CD4-positive, CD25-positive, alpha-beta regulatory T cell (primary cell): ENCODE data around the gene OPRD1. TPM values are rescaled to one million over a fixed set of nuclear protein-coding genes. Genes with fewer than 3 reads are reported as not detected.
"Not testable (repeated sequence)": the region's sequence is repeated elsewhere in the genome, so short reads cannot be mapped to it uniquely, and the experiment has no call there.

Experiments used
- ATAC-seq, 2 donors: fragments of 150-1000 bp; cut with Tn5 transposase; one replicate each; pipeline ENCODE4 v1.10.0; 2021; ENCODE audit warnings: low read depth in 2 of 2, moderate number of reproducible peaks in 2 of 2, moderate library complexity in 1 of 2
- DNase-seq, 3 donors: peaks; one replicate each; pipeline versions ENCODE4 v3.0.0 to v3.0.0-alpha.2; 2012 to 2022; ENCODE audit warnings: mixed read lengths in 1 of 3
- H3K27ac ChIP-seq: one replicate; pipeline ENCODE4 v1.7.0; 2013; ENCODE audit warnings: mild to moderate bottlenecking, low read length; ENCODE audit not compliant: insufficient read depth, poor library complexity, severe bottlenecking
- H3K27me3 ChIP-seq: one replicate; pipeline ENCODE4 v1.7.0; 2013; ENCODE audit warnings: low read length; ENCODE audit not compliant: control insufficient read depth, insufficient read depth
- H3K36me3 ChIP-seq: one replicate; pipeline ENCODE4 v1.7.0; 2013; ENCODE audit warnings: mild to moderate bottlenecking, low read length, moderate library complexity; ENCODE audit not compliant: control insufficient read depth, insufficient read depth
- H3K4me1 ChIP-seq: 2 replicates; pipeline ENCODE4 v1.7.0; 2013; ENCODE audit warnings: mild to moderate bottlenecking, low read length; ENCODE audit not compliant: insufficient read depth, control insufficient read depth, poor library complexity, severe bottlenecking
- H3K4me3 ChIP-seq: one replicate; pipeline ENCODE4 v1.7.0; 2013; ENCODE audit warnings: low read depth, mild to moderate bottlenecking, low read length, moderate library complexity
- H3K9me3 ChIP-seq, 2 experiments: 1 replicate in 1 of 2; 2 replicates in 1 of 2; pipeline ENCODE4 v1.7.0; 2013; ENCODE audit warnings: low read length in 2 of 2, mild to moderate bottlenecking in 1 of 2, moderate library complexity in 1 of 2; ENCODE audit not compliant: control insufficient read depth in 2 of 2
- H3K27ac Mint-ChIP-seq, 3 donors: one replicate each; pipeline ENCODE4 v1.8.0; 2020 to 2022; ENCODE audit warnings: mild to moderate bottlenecking in 3 of 3, mixed read lengths in 3 of 3, moderate library complexity in 2 of 3
- H3K27me3 Mint-ChIP-seq: one replicate; pipeline ENCODE4 v1.8.0; 2022; ENCODE audit warnings: mild to moderate bottlenecking, mixed read lengths
- H3K36me3 Mint-ChIP-seq: one replicate; pipeline ENCODE4 v1.8.0; 2020; ENCODE audit warnings: mixed read lengths
- H3K4me1 Mint-ChIP-seq, 4 donors: one replicate each; pipeline ENCODE4 v1.8.0; 2020 to 2022; ENCODE audit warnings: mixed read lengths in 4 of 4, mild to moderate bottlenecking in 1 of 4
- H3K4me3 Mint-ChIP-seq, 4 donors: one replicate each; pipeline ENCODE4 v1.8.0; 2020 to 2022; ENCODE audit warnings: mild to moderate bottlenecking in 4 of 4, mixed read lengths in 4 of 4, moderate library complexity in 3 of 4
- H3K9me3 Mint-ChIP-seq, 7 donors: one replicate each; pipeline ENCODE4 v1.8.0; 2020 to 2022; ENCODE audit warnings: mixed read lengths in 7 of 7, mild to moderate bottlenecking in 3 of 7, moderate library complexity in 2 of 7
- polyA plus RNA-seq, 4 donors: library from polyadenylated mRNA; unstranded; fragments of 300-500 nt; fragmentation: Illumina TruSeq; gene quantifications; one replicate each; pipeline ENCODE4 v1.2.3, GENCODE V29; 2021
- total RNA-seq: library from RNA; stranded (reverse); gene quantifications from one replicate; pipeline ENCODE4 v1.2.3, GENCODE V29; 2022

OPRD1 gene
- total and polyA plus RNA-seq, 5 donors from 2014 or later, result 0.02 TPM; not detected in 4

DNA sequence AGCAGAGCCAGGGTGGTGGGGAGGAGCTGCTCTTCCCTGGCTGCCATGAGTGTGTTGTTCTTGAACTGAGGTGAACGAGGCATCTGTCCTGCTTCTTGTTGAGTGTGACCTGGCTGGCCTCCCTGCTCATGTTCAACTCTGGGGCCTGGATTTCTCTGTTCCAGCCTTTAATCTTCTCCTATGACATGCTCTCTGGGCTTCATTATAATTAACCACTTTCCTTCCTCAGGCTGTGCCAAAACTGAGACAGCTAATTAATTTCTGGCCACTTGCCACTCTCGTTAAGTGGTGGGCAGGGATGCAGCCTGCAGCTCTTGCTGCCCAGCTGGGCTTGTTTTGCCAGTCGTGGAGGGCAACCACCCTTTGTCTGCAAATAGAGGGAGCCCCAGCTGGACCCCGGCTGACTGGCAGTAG lies 23.3 kb downstream of the OPRD1 start:
- H3K9me3 Mint-ChIP-seq, result peaks cover 0 to under 1% (median 0%) of the 10 kb centered on the region in 7 donors
- no peaks in the 10 kb centered on the region for H3K4me1 ChIP-seq
- H3K4me3 ChIP-seq, result no peak overlapping the region
- ATAC-seq, result no peak
- no peaks in the 10 kb centered on the region for H3K27me3 ChIP-seq
- DNase-seq, result no peak
- no peaks in the 10 kb centered on the region for H3K9me3 ChIP-seq
- H3K4me1 Mint-ChIP-seq, result peaks cover 0 to 4% (median 0%) of the 10 kb centered on the region in 4 donors
- H3K27ac Mint-ChIP-seq, result no peak overlapping the region
- peaks cover 25% of the 10 kb centered on the region for H3K27me3 Mint-ChIP-seq
- no peaks in the 10 kb centered on the region for H3K36me3 ChIP-seq
- no peaks in the 10 kb centered on the region for H3K36me3 Mint-ChIP-seq
- H3K27ac ChIP-seq, result no peak overlapping the region
- no peak overlapping the region for H3K4me3 Mint-ChIP-seq

DNA sequence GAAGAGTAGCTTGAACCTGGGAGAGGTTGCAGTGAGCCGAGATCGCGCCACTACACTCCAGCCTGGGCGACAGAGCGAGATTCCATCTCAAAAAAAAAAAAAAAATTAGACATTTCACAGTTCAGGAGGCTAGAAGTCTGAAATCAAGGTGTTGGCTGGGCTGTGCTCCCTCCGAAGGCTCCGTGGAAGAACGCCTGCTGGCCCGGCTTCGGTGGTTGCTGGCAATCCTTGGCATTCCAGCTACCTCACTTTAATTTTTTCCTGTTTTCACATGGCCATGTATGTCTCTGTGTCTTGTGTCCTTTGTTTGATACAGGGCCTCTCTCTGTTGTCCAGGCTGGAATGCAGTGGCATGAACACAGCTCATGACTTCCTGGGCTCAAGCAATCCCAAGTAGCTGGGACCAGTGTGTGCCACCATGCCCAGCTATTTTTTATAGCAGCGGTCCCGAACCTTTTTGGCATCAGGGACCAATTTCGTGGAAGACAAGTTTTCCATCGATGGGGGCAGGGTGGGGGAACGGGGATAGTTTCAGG lies 24.5 kb downstream of the OPRD1 start:
- Histone ChIP-seq H3K4me1 (no peaks in the 10 kb centered on the region), H3K9me3 (no peaks in the 10 kb centered on the region), H3K4me3 (no peak overlapping the region), H3K36me3 (no peaks in the 10 kb centered on the region), H3K27me3 (no peaks in the 10 kb centered on the region), H3K27ac (no peak overlapping the region)
- peaks cover 0 to 3% (median 0%) of the 10 kb centered on the region in 7 donors for H3K9me3 Mint-ChIP-seq
- no peak overlapping the region for H3K4me3 Mint-ChIP-seq
- no peak overlapping the region for H3K27ac Mint-ChIP-seq
- DNase-seq (no peak), ATAC-seq (no peak)
- peaks cover 0 to 4% (median 0%) of the 10 kb centered on the region in 4 donors for H3K4me1 Mint-ChIP-seq
- peaks cover 28% of the 10 kb centered on the region for H3K27me3 Mint-ChIP-seq
- no peaks in the 10 kb centered on the region for H3K36me3 Mint-ChIP-seq

DNA sequence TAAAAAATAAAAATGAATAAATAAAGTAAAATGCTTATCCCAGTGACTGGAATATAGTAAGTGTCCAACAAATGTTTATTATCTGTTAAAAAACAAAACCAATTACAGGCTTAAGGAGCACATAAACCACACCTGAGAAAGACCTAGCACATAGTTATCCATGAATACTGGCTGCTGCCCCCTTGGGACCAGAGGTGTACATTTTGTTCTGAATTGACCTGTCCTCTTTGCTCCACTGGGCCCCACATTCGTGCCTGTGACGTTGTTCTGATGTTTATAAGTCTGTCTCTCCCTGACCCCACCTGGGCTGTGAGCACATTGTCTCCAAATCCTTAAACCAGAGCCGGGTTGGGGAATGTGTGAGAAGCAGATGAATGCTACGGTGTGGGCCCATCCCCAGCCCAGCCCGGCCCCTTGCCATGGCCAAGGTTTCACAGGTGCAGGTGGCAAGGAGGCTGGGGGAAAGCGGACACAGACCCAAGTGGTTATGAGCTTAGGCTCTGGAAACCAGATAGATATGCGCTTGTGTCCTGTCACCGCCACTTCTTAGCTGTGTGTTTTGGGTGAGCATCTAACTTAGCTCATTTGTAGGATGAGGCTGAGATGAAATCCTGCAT lies 29.1 kb downstream of the OPRD1 start:
- H3K27ac ChIP-seq, result no peak overlapping the region
- H3K4me3 Mint-ChIP-seq, result no peak overlapping the region
- H3K9me3 ChIP-seq, result no peaks in the 10 kb centered on the region
- no peaks in the 10 kb centered on the region for H3K36me3 ChIP-seq
- no peaks in the 10 kb centered on the region for H3K27me3 ChIP-seq
- ATAC-seq (no peak), DNase-seq (no peak)
- no peaks in the 10 kb centered on the region for H3K36me3 Mint-ChIP-seq
- no peak overlapping the region for H3K27ac Mint-ChIP-seq
- H3K27me3 Mint-ChIP-seq, result peaks cover 23% of the 10 kb centered on the region
- no peak overlapping the region for H3K4me3 ChIP-seq
- H3K4me1 ChIP-seq, result no peaks in the 10 kb centered on the region
- peaks cover 0 to 6% (median under 1%) of the 10 kb centered on the region in 4 donors for H3K4me1 Mint-ChIP-seq
- peaks cover 0 to 3% (median 0%) of the 10 kb centered on the region in 7 donors for H3K9me3 Mint-ChIP-seq

DNA sequence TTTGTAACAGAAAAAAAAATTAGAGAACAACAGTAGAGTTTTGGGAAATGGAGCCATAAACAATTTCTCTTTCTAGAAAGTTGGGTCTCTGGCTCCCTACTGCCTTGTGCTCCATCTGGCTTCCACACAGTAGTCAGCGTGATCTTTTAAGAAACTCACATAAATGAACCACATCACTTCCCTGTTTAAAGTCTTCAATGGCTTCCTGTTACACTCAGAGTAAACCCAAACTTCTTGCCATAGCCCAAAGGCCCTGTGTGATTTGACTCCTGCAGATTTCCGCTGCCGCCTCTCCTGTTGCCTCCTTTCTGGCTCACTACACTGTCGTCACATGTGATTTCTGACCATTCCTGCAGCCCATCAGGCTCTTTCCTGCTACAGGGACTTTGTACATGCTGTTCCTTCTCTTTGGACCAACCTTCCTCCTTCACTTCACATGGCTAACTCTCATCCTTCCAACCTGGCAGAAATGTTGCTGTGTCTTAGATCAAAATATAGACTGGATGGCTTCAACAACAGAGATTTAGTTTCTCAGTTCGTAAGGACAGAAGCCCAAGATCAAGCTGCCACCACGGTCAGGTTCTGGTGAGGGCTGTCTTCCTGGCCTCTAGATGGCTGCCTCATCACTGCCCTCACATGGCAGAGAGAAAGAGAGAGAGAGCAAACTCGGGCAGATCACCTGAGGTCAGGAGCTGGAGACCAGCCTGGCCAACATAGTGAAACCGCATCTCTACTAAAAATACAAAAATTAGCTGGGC lies 34.0 kb downstream of the OPRD1 start:
- no peaks in the 10 kb centered on the region for H3K36me3 Mint-ChIP-seq
- Histone ChIP-seq H3K4me3 (no peak overlapping the region), H3K4me1 (no peaks in the 10 kb centered on the region), H3K27ac (no peak overlapping the region), H3K9me3 (no peaks in the 10 kb centered on the region), H3K27me3 (no peaks in the 10 kb centered on the region), H3K36me3 (no peaks in the 10 kb centered on the region)
- H3K9me3 Mint-ChIP-seq, result peaks cover 0 to 2% (median 0%) of the 10 kb centered on the region in 7 donors
- ATAC-seq (no peak), DNase-seq (peak in 1 of 3 donors; percentile 17)
- H3K4me1 Mint-ChIP-seq, result peaks cover 0 to 8% (median 1%) of the 10 kb centered on the region in 4 donors
- peaks cover 7% of the 10 kb centered on the region for H3K27me3 Mint-ChIP-seq
- peak overlapping the region in 2 of 3 donors; percentile 3 to 66 for H3K27ac Mint-ChIP-seq
- no peak overlapping the region for H3K4me3 Mint-ChIP-seq

DNA sequence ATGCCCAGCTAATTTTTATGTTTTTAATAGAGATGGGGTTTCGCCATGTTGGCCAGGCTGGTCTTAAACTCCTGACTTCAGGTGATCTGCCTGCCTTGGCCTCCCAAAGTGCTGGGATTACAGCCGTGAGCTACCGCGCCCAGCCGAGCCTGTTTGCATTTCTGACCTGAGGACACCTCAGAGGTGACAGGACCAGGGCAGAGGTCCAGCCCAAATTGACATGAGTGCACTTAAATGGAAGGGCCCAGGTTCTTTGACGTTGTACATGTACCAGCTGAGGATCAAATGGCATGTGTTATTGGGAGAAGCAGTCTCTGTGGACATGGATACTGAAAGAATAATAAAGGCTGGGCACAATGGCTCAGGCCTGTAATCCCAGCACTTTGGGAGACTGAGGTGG lies 35.2 kb downstream of the OPRD1 start:
- not testable (repeated sequence) for H3K27ac Mint-ChIP-seq, H3K4me3 Mint-ChIP-seq, H3K9me3 Mint-ChIP-seq, ATAC-seq, H3K9me3 ChIP-seq, DNase-seq, H3K27me3 Mint-ChIP-seq, H3K4me1 Mint-ChIP-seq, H3K36me3 ChIP-seq, H3K4me3 ChIP-seq, H3K4me1 ChIP-seq, H3K36me3 Mint-ChIP-seq, H3K27ac ChIP-seq, H3K27me3 ChIP-seq

DNA sequence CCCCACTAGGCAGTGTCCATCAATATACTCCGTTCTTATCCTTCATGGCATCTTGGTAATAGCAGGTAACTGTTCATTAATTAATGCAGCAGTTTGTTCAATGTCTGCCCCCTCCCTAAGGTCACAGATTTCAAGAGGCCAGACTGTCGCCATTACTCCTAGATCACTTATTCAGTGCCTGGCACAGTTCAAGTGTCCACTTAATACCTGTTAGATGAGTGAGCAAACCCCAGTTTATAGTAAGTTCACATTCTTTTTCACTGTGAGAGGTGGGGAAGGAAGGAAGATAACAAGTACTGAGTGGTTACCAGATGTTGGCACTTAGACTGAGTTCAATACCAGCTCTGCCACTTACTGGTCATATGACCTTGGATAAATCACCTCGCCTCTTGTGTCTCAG lies 36.4 kb downstream of the OPRD1 start:
- no peaks in the 10 kb centered on the region for H3K9me3 ChIP-seq
- H3K27ac Mint-ChIP-seq, result no peak overlapping the region
- no peak for ATAC-seq

DNA sequence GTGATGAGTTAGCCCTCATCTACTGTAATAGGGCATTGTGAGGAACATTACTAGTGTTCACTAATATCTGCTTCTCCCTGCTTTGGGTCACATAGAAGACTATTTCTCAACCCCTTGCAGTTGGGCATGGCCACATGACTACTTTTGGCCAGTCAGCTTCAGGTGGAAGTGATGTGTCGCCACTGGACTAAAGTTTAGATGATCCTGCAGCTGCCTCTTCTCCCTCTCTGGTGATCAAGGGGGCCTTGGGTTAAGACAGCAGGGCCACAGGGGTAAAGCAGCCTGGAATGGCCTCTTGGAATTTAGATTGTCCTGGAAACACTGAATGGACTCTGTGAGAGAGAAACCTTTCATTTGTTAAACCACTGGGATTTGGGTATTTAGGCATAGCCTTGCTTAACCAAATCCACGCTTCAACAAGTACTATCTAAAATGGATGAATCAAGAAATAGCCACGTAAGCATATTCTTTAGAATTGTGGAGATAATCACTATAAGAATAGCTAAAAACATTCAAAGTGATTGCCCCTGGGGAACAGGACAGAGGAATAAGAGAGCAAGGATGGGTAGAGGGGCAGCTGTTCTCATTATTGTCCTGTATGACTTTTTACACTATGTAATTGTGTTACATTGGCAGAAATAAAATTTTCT lies 41.2 kb downstream of the OPRD1 start:
- Mint-ChIP-seq H3K27me3 (peaks cover 26% of the 10 kb centered on the region), H3K36me3 (no peaks in the 10 kb centered on the region), H3K9me3 (no peaks in the 10 kb centered on the region), H3K27ac (peak overlapping the region in 1 of 3 donors; percentile 51), H3K4me3 (no peak overlapping the region), H3K4me1 (peaks cover 0 to 4% (median 1%) of the 10 kb centered on the region in 4 donors)
- ATAC-seq (no peak), DNase-seq (no peak)
- H3K27ac ChIP-seq, result no peak overlapping the region
- H3K9me3 ChIP-seq, result no peaks in the 10 kb centered on the region
- peaks cover 2% of the 10 kb centered on the region for H3K27me3 ChIP-seq
- H3K4me1 ChIP-seq, result no peaks in the 10 kb centered on the region
- H3K4me3 ChIP-seq, result no peak overlapping the region
- no peaks in the 10 kb centered on the region for H3K36me3 ChIP-seq

More for the DNA sequence above, 36.4 kb downstream of the OPRD1 start:
- Mint-ChIP-seq H3K27me3 (peaks cover 3% of the 10 kb centered on the region), H3K4me1 (peaks cover 0 to 8% (median 1%) of the 10 kb centered on the region in 4 donors), H3K9me3 (no peaks in the 10 kb centered on the region), H3K4me3 (no peak overlapping the region), H3K36me3 (no peaks in the 10 kb centered on the region)
- H3K4me3 ChIP-seq, result no peak overlapping the region
- H3K27ac ChIP-seq, result no peak overlapping the region
- no peak for DNase-seq
- no peaks in the 10 kb centered on the region for H3K4me1 ChIP-seq
- H3K36me3 ChIP-seq, result no peaks in the 10 kb centered on the region
- H3K27me3 ChIP-seq, result peaks cover 2% of the 10 kb centered on the region
